ENCODE measurements around the gene REV3L. TPM values are rescaled to one million over a fixed set of nuclear protein-coding genes. Genes with fewer than 3 reads are reported as not detected.

The REV3L gene
- total RNA-seq, 1 experiment from 2014 or later, result 5.3 TPM

- Mint-ChIP-seq H3K27me3 (ENCODE audit: low read depth) (no peaks in the 10 kb centered on the region), H3K36me3 (ENCODE audit: insufficient read depth in 1 of 3, low read depth in 3 of 3) (no peaks in the 10 kb centered on the region), H3K4me3 (no peak overlapping the region), H3K4me1 (no peaks in the 10 kb centered on the region), H3K9me3 (no peaks in the 10 kb centered on the region), H3K27ac (no peak overlapping the region)
- Histone ChIP-seq H2AK5ac (ENCODE audit: insufficient read length, low read length) (no peak overlapping the region), H3K14ac (ENCODE audit: insufficient read depth, low read length) (no peak overlapping the region), H3K18ac (ENCODE audit: insufficient read length, low read depth, low read length) (no peak overlapping the region), H3K27me3 (ENCODE audit: insufficient read depth, low read length) (no peaks in the 10 kb centered on the region), H4K91ac (ENCODE audit: insufficient read length, low read depth, low read length) (no peak overlapping the region), H3K9ac (ENCODE audit: extremely low read depth, insufficient read length, low read length) (no peak overlapping the region), H4K5ac (ENCODE audit: insufficient read length, low read depth, low read length) (no peak overlapping the region), H3K27ac (ENCODE audit: insufficient read length, low read depth, low read length) (no peak overlapping the region), H2BK120ac (ENCODE audit: low read depth, low read length, poor library complexity, severe bottlenecking) (no peak overlapping the region), H3K9me3 (ENCODE audit: control insufficient read depth, low read depth, low read length) (no peaks in the 10 kb centered on the region), H3K56ac (ENCODE audit: insufficient read length, low read depth, low read length) (no peak overlapping the region), H3K23ac (ENCODE audit: insufficient read length, low read depth, low read length) (no peak overlapping the region), H3T11ph (ENCODE audit: low read length) (no peak overlapping the region), H2BK5ac (ENCODE audit: insufficient read length, low read length) (no peak overlapping the region), H3K79me1 (ENCODE audit: insufficient read depth, low read depth, low read length, poor library complexity, severe bottlenecking) (no peaks in the 10 kb centered on the region), H4K20me1 (ENCODE audit: control insufficient read depth, insufficient read depth, insufficient read length) (no peaks in the 10 kb centered on the region), H3K23me2 (ENCODE audit: insufficient read length, low read depth, low read length, poor library complexity, severe bottlenecking) (no peaks in the 10 kb centered on the region), H3K4me1 (ENCODE audit: insufficient read depth, low read length) (no peaks in the 10 kb centered on the region), H3K4ac (ENCODE audit: low read depth, low read length) (no peak overlapping the region), H2BK20ac (ENCODE audit: low read depth, low read length, poor library complexity, severe bottlenecking) (no peak overlapping the region), H3K4me2 (ENCODE audit: insufficient read depth, insufficient read length, low read length) (no peak overlapping the region), H4K8ac (replicated peaks; ENCODE audit: insufficient read length, low read depth, low read length) (no peak overlapping the region), H2BK15ac (ENCODE audit: low read depth, low read length) (no peak overlapping the region), H2BK12ac (ENCODE audit: insufficient read length, low read depth, low read length) (no peak overlapping the region), H2AFZ (ENCODE audit: low read length) (no peak overlapping the region), H3K79me2 (ENCODE audit: insufficient read depth, low read length) (no peaks in the 10 kb centered on the region)
- no peak for TF ChIP-seq CTCF (conservative IDR thresholded peaks at IDR 0.05)
- WGBS (ENCODE audit: extremely low coverage, insufficient read length, low lambda C conversion rate), result no CpG with 5 or more reads among the region's 9 CpGs
- DNase-seq, result no peak
Observed at GRCh38 chr6:111367393-111368088, 115.5 kb downstream of the REV3L start.

Measured in H9 (cell line).